Endothelial cell of umbilical vein (primary cell): ENCODE results near the gene MAP1B. TPM values are rescaled to one million over a fixed set of nuclear protein-coding genes. Genes with fewer than 3 reads are reported as not detected.

Experiments used
- BruUV-seq: library from RNA; stranded (reverse); fragments of 400-500 nt; replicated peaks from 2 replicates; lab custom pipeline; 2021; lab: Mats Ljungman, UMichigan
- CTCF ChIA-PET: fragments of 300-600, 350-600 bp; sonication (Branson Sonifier 250); formaldehyde crosslinking; loops from one replicate; lab custom pipeline; 2021; ENCODE audit warnings: antibody characterized with exemption, inconsistent platforms; lab: Charles Lee
- POLR2A ChIA-PET: fragments of 300-600, 350-600 bp; sonication (Branson Sonifier 250); formaldehyde crosslinking; loops from one replicate; lab custom pipeline; 2021; ENCODE audit warnings: antibody characterized with exemption, inconsistent platforms; lab: Charles Lee
- DNase-seq: peaks from one replicate; pipeline ENCODE4 v3.0.0-alpha.2; 2011; ENCODE audit warnings: low read depth, low spot score
- FAIRE-seq: peaks from 2 replicates; lab custom pipeline; 2011; peaks lifted over from hg19 to GRCh38; lab: Jason Lieb, UNC
- H2AFZ ChIP-seq: 2 replicates; pipeline ENCODE4 v1.6.0; 2012; ENCODE audit warnings: low read depth, low read length, control low read depth, inconsistent platforms
- H3K27ac ChIP-seq: 2 replicates; pipeline ENCODE4 v1.5.1; 2011; ENCODE audit warnings: low read depth, mild to moderate bottlenecking, control low read depth, low read length, moderate library complexity; ENCODE audit not compliant: insufficient read depth
- H3K27me3 ChIP-seq, 2 experiments: 2 replicates each; pipeline versions ENCODE4 v1.6.0 to v1.6.1; 2011; ENCODE audit warnings: low read length in 2 of 2, mixed read lengths in 1 of 2; ENCODE audit not compliant: control insufficient read depth in 2 of 2, insufficient read depth in 2 of 2
- H3K36me3 ChIP-seq, 2 experiments: 2 replicates in 1 of 2; 3 replicates in 1 of 2; pipeline ENCODE4 v1.5.1; 2011; ENCODE audit warnings: low read length in 2 of 2, mild to moderate bottlenecking in 1 of 2, moderate library complexity in 1 of 2; ENCODE audit not compliant: control insufficient read depth in 2 of 2, insufficient read depth in 2 of 2; ENCODE audit errors: extremely low read depth in 1 of 2
- H3K4me1 ChIP-seq: 3 replicates; pipeline ENCODE4 v1.5.1; 2011; ENCODE audit warnings: mild to moderate bottlenecking, low read length; ENCODE audit not compliant: control insufficient read depth, insufficient read depth; ENCODE audit errors: extremely low read depth
- H3K4me2 ChIP-seq: 2 replicates; pipeline ENCODE4 v1.6.1; 2011; ENCODE audit warnings: low read length, control low read depth, mixed read lengths; ENCODE audit not compliant: insufficient read depth
- H3K4me3 ChIP-seq, 3 experiments: fragments of 200-600 bp in 1 of 3; sonication (generic), shearing (Covaris generic) in 1 of 3; replicated peaks in 1 of 3; 2 replicates each; pipeline ENCODE4 v1.5.1; 2011 to 2016; ENCODE audit warnings: control low read depth in 3 of 3, low read length in 3 of 3, mild to moderate bottlenecking in 2 of 3, inconsistent platforms in 1 of 3, low read depth in 1 of 3, moderate library complexity in 1 of 3; ENCODE audit not compliant: insufficient read depth in 1 of 3
- H3K79me2 ChIP-seq: 2 replicates; pipeline ENCODE4 v1.6.0; 2012; ENCODE audit warnings: low read length, inconsistent platforms; ENCODE audit not compliant: control insufficient read depth, insufficient read depth
- H3K9ac ChIP-seq: replicated peaks from 2 replicates; pipeline ENCODE3; 2011; ENCODE audit warnings: low read length, control low read depth; ENCODE audit not compliant: insufficient read depth; ENCODE audit errors: extremely low read depth
- H3K9me1 ChIP-seq: replicated peaks from 3 replicates; pipeline ENCODE4 v1.6.0; 2011; ENCODE audit warnings: mild to moderate bottlenecking, low read length; ENCODE audit not compliant: control insufficient read depth, insufficient read depth; ENCODE audit errors: extremely low read depth
- H3K9me3 ChIP-seq: replicated peaks from 2 replicates; pipeline ENCODE4 v1.5.1; 2012; ENCODE audit warnings: low read length, inconsistent platforms; ENCODE audit not compliant: control insufficient read depth, insufficient read depth
- H4K20me1 ChIP-seq: replicated peaks from 2 replicates; pipeline ENCODE3; 2011; ENCODE audit warnings: mild to moderate bottlenecking, low read length; ENCODE audit not compliant: control insufficient read depth, insufficient read depth; ENCODE audit errors: extremely low read depth
- EZH2 ChIP-seq: IDR thresholded peaks from 2 replicates; pipeline ENCODE4 v1.6.1; 2012; ENCODE audit warnings: borderline replicate concordance, low read depth, mild to moderate bottlenecking, moderate library complexity, low read length, inconsistent platforms; ENCODE audit not compliant: severe bottlenecking
- FOS ChIP-seq: IDR thresholded peaks from 2 replicates; pipeline ENCODE4 v1.6.1; 2011; ENCODE audit warnings: mild to moderate bottlenecking, low read length, moderate library complexity, borderline replicate concordance; ENCODE audit not compliant: insufficient read depth
- GATA2 ChIP-seq: IDR thresholded peaks from 2 replicates; pipeline ENCODE4 v1.7.0; 2011; ENCODE audit warnings: low read depth, mild to moderate bottlenecking, moderate library complexity, mixed read lengths, low read length; ENCODE audit not compliant: insufficient read length, insufficient read depth
- JUN ChIP-seq: IDR thresholded peaks from 2 replicates; pipeline ENCODE4 v1.6.1; 2011; ENCODE audit warnings: borderline replicate concordance, low read depth; ENCODE audit not compliant: insufficient read length, insufficient read depth
- MYC ChIP-seq: IDR thresholded peaks from one replicate; pipeline ENCODE4 v1.6.1; 2011; ENCODE audit warnings: mild to moderate bottlenecking, low read depth, low read length
- POLR2A ChIP-seq: IDR thresholded peaks from 2 replicates; pipeline ENCODE4 v1.6.1; 2012; ENCODE audit warnings: low read depth, mild to moderate bottlenecking, control low read depth, low read length
- POLR2AphosphoS5 ChIP-seq: IDR thresholded peaks from 2 replicates; pipeline ENCODE4 v1.6.1; 2012; ENCODE audit warnings: low read depth, mild to moderate bottlenecking, control low read depth, low read length, moderate library complexity; ENCODE audit not compliant: insufficient read depth
- dilution Hi-C: fragments of 300-500 bp; cut with MboI; formaldehyde crosslinking; loops from one replicate; pipeline ENCODE4 v1.15.0; 2019; ENCODE audit warnings: low sequenced_read_pairs; ENCODE audit not compliant: extremely low pct_ligation_motif_present
- intact Hi-C: fragments of 100-400 bp; cut with micrococcal nuclease; formaldehyde crosslinking; loops from one replicate; pipeline ENCODE4 v1.10.0; 2022
- polyA plus RNA-seq, 4 experiments: library from polyadenylated mRNA; depleted of rRNA in 3 of 4; stranded (reverse) in 3 of 4; unstranded in 1 of 4; fragments of >200 nt; gene quantifications; 2 replicates each; pipeline versions ENCODE4 v1.2.1 to v1.2.3, GENCODE V29; 2011 to 2012; ENCODE audit warnings: missing spikeins in 1 of 4
- total RNA-seq: library from RNA; stranded (reverse); gene quantifications from 2 replicates; pipeline ENCODE4 v1.2.3, GENCODE V29; 2021
- TF ChIP-seq, protein P1 (sequence below), 2 donors: IDR thresholded peaks; 1 replicate in 1 of 2; 2 replicates in 1 of 2; pipeline ENCODE4 v1.5.1; 2011; ENCODE audit warnings: low read length in 2 of 2, mild to moderate bottlenecking in 2 of 2, moderate library complexity in 2 of 2, control low read depth in 1 of 2, inconsistent platforms in 1 of 2, low read depth in 1 of 2; ENCODE audit not compliant: insufficient read depth in 1 of 2; ENCODE audit errors: extremely low read depth in 1 of 2
- TF ChIP-seq, protein P2 (sequence below): IDR thresholded peaks from 2 replicates; pipeline ENCODE4 v1.6.1; 2011; ENCODE audit not compliant: insufficient read depth, insufficient read length

The MAP1B gene
- total and polyA plus RNA-seq, 2 donors (not counting 3 experiments of a cell fraction or from before 2014, with no cell fraction given): 55.9 to 263 TPM

DNA sequence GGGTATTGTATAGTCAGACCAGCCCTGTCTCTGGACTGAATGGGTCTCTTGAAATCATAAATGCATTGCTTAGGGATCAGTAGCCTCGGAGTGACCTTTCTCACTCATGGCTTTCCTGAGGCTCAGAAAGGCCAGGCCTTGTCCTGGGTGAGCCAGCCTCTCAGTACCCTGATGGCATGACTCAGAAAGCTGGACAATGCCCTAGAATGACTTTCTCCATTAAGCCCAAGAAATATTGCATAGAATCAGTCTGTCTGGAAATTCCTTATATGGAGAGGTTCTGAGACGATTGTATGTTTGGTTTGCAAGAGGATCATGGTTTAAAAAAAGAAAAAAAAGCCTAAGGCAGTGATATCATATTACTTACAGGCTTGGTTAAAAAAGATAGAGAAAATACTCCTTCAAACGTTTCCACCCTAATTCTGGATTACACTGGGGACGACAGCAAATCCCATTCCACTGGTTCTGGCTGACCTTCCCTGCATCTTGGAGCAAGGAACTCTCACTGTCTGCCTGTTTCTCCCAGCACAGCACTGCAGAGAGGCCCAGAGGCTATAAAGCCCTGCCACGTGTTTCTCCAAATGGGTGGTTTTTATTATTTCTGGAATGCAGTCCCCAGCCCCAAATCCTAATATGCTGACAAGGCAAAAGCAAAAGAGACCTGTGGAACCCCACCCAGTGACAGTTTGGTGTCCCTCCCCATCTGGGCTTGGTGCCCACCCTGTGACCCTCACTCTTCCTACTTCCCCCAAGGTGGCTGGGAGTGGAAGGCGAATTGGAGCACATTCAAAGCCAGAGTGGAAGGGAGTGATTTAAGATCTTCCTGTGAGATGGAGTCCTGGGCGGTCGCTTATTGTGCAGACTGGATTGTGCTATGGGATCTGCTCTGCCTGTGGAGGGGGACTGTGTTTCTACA lies 34.4 kb downstream of the MAP1B start:
- no peak for TF ChIP-seq MYC
- TF ChIP-seq JUN: peak; percentile 64
- TF ChIP-seq GATA2: peak; percentile 27
- peak; percentile 92 for TF ChIP-seq FOS
- Histone ChIP-seq H3K27ac (peak overlapping the region; percentile 73), H4K20me1 (no peaks in the 10 kb centered on the region), H3K27me3 (no peaks in the 10 kb centered on the region), H3K9me1 (no peaks in the 10 kb centered on the region), H3K9ac (peak overlapping the region; percentile 45), H3K4me2 (peak overlapping the region; percentile 19), H3K4me3 (no peak overlapping the region), H3K4me1 (peaks cover 47% of the 10 kb centered on the region), H3K36me3 (peaks cover 2 to 7% of the 10 kb centered on the region in 2 experiments), H2AFZ (no peak overlapping the region), H3K79me2 (peaks cover 85% of the 10 kb centered on the region), H3K9me3 (no peaks in the 10 kb centered on the region)
- dilution Hi-C loops (no loop called here), intact Hi-C loops (loop anchor here (1.0 kb wide), 1 partner anchor 167 kb away; no protein-coding TSS in a partner anchor)
- DNase-seq: peak; percentile 89
- ChIA-PET CTCF (interaction anchor here (1.2 to 1.4 kb wide), 3 partner anchors 9 to 167 kb away, joined by 3 to 5 read pairs (median 4); no protein-coding TSS in a partner anchor), POLR2A (interaction anchor here (1.4 kb wide), 1 partner anchor 166 kb away, joined by 8 read pairs; no protein-coding TSS in a partner anchor)
- TSS peak; percentile 88 for BruUV-seq
- peak; percentile 93 for FAIRE-seq

DNA sequence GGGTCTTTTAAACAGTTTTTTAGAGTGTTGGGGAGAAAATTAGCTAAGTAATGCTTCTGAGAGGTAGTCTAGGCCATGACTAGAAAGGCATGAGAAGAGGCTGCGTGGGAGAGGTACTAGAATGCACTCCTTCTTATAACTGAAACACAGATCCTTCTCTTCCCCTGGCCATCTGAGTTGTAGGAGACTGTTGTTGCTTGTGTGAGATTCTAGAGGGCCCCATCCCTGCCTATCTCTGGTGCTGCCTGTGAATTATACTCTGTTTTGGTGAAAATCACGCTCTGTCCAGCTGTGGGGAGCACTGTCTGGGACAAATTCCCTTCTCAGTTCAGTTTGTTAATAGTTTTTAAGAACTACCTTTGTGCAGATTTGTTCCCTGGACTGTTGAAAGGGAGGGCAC lies 37.5 kb downstream of the MAP1B start:
- peaks cover 6 to 15% of the 10 kb centered on the region in 2 experiments for H3K36me3 ChIP-seq
- TF ChIP-seq EZH2 (no peak), GATA2 (no peak), FOS (no peak), POLR2AphosphoS5 (no peak), JUN (no peak), MYC (no peak), POLR2A (no peak)
- TF ChIP-seq, protein P1, sequence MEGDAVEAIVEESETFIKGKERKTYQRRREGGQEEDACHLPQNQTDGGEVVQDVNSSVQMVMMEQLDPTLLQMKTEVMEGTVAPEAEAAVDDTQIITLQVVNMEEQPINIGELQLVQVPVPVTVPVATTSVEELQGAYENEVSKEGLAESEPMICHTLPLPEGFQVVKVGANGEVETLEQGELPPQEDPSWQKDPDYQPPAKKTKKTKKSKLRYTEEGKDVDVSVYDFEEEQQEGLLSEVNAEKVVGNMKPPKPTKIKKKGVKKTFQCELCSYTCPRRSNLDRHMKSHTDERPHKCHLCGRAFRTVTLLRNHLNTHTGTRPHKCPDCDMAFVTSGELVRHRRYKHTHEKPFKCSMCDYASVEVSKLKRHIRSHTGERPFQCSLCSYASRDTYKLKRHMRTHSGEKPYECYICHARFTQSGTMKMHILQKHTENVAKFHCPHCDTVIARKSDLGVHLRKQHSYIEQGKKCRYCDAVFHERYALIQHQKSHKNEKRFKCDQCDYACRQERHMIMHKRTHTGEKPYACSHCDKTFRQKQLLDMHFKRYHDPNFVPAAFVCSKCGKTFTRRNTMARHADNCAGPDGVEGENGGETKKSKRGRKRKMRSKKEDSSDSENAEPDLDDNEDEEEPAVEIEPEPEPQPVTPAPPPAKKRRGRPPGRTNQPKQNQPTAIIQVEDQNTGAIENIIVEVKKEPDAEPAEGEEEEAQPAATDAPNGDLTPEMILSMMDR (IDR thresholded peaks at IDR 0.05; ENCODE audit: extremely low read depth in 1 of 2, insufficient read depth in 1 of 2, low read depth in 1 of 2, low read length in 2 of 2): no peak
- TF ChIP-seq, protein P2, sequence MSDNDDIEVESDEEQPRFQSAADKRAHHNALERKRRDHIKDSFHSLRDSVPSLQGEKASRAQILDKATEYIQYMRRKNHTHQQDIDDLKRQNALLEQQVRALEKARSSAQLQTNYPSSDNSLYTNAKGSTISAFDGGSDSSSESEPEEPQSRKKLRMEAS: no peak
- no TSS peak for BruUV-seq
- ChIA-PET POLR2A (interaction anchor here (1.3 kb wide), 1 partner anchor 163 kb away, joined by 3 read pairs; no protein-coding TSS in a partner anchor), CTCF (interaction anchor here (1.2 to 1.3 kb wide), 2 partner anchors 10 to 164 kb away, joined by 4 to 5 read pairs; no protein-coding TSS in a partner anchor)
- H4K20me1 ChIP-seq: no peaks in the 10 kb centered on the region
- no peak overlapping the region for H3K4me2 ChIP-seq
- H3K4me3 ChIP-seq: no peak overlapping the region
- FAIRE-seq: no peak
- H2AFZ ChIP-seq: no peak overlapping the region
- no peaks in the 10 kb centered on the region for H3K27me3 ChIP-seq
- no peaks in the 10 kb centered on the region for H3K9me3 ChIP-seq
- H3K4me1 ChIP-seq: peaks cover 23% of the 10 kb centered on the region
- intact Hi-C loops (no loop called here), dilution Hi-C loops (no loop called here)
- no peak overlapping the region for H3K9ac ChIP-seq
- H3K27ac ChIP-seq: no peak overlapping the region
- H3K79me2 ChIP-seq: peaks cover 85% of the 10 kb centered on the region
- DNase-seq: no peak
- no peaks in the 10 kb centered on the region for H3K9me1 ChIP-seq
